GM21447 (cell line): ENCODE measurements around the gene ZNF81.
"Not testable (repeated sequence)": the region's sequence is repeated elsewhere in the genome, so short reads cannot be mapped to it uniquely, and the experiment has no call there.

Experiments used
- ATAC-seq: cut with Tn5 transposase; IDR thresholded peaks from one replicate; pipeline ENCODE4 v1.9.1; 2021; ENCODE audit not compliant: unreplicated experiment

The ZNF81 gene

GRCh38 chrX:47836164-47837072 lies at the start of gene ZNF81:
TSS of gene ZNF81 (plus strand) at chrX:47836902. CDS start at chrX:47846268, 9,366 bp downstream.
- peak; percentile 91 for ATAC-seq

GRCh38 chrX:47796433-47796906 lies 40.2 kb upstream of the ZNF81 start:
- no peak for ATAC-seq

GRCh38 chrX:47797084-47797483 lies 39.6 kb upstream of the ZNF81 start:
- no peak for ATAC-seq

GRCh38 chrX:47798861-47799260 lies 37.8 kb upstream of the ZNF81 start:
- no peak for ATAC-seq

GRCh38 chrX:47802589-47802988 lies 34.1 kb upstream of the ZNF81 start:
- ATAC-seq: no peak

- not testable (repeated sequence) for ATAC-seq
Measured at GRCh38 chrX:47803103-47803502, 33.6 kb upstream of the ZNF81 start.

- ATAC-seq: no peak
Measured at GRCh38 chrX:47804315-47804714, 32.4 kb upstream of the ZNF81 start.

GRCh38 chrX:47805844-47806243 lies 30.9 kb upstream of the ZNF81 start:
- not testable (repeated sequence) for ATAC-seq

GRCh38 chrX:47806415-47807271 lies 30.1 kb upstream of the ZNF81 start:
- ATAC-seq: not testable (repeated sequence)

GRCh38 chrX:47807272-47807538 lies 29.5 kb upstream of the ZNF81 start:
- not testable (repeated sequence) for ATAC-seq

GRCh38 chrX:47807548-47807947 lies 29.2 kb upstream of the ZNF81 start:
- ATAC-seq: no peak

GRCh38 chrX:47808904-47809788 lies 27.6 kb upstream of the ZNF81 start:
- no peak for ATAC-seq

- no peak for ATAC-seq
Measured at GRCh38 chrX:47814851-47815250, 21.9 kb upstream of the ZNF81 start.

- ATAC-seq: no peak
Measured at GRCh38 chrX:47815901-47816845, 20.5 kb upstream of the ZNF81 start.

- ATAC-seq: no peak
Measured at GRCh38 chrX:47817421-47817820, 19.3 kb upstream of the ZNF81 start.

- ATAC-seq: no peak
Measured at GRCh38 chrX:47817897-47818296, 18.8 kb upstream of the ZNF81 start.

- no peak for ATAC-seq
Measured at GRCh38 chrX:47828984-47829383, 7.7 kb upstream of the ZNF81 start.

- no peak for ATAC-seq
Measured at GRCh38 chrX:47831788-47832187, 4.9 kb upstream of the ZNF81 start.

- ATAC-seq: no peak
Measured at GRCh38 chrX:47838361-47838760, 1.7 kb downstream of the ZNF81 start.

GRCh38 chrX:47840111-47840510 lies 3.4 kb downstream of the ZNF81 start:
- ATAC-seq: no peak
